NT2/D1 (cell line): ENCODE results near the gene TGM2.

ENCODE experiments used
- SUZ12 ChIP-seq: IDR thresholded peaks from 2 replicates; pipeline ENCODE4 v1.6.1; 2011; ENCODE audit not compliant: insufficient read length, insufficient read depth; ENCODE audit errors: extremely low read depth
- YY1 ChIP-seq: IDR thresholded peaks from 2 replicates; pipeline ENCODE4 v1.6.1; 2011; ENCODE audit not compliant: insufficient read length, insufficient read depth
- ZNF274 ChIP-seq: IDR thresholded peaks from 2 replicates; pipeline ENCODE4 v1.6.1; 2011; ENCODE audit warnings: mild to moderate bottlenecking, low read depth, low read length

- TF ChIP-seq SUZ12 (no peak), ZNF274 (no peak), YY1 (no peak)
These were observed 14.8 kb upstream of the TGM2 start for GRCh38 chr20:38179846-38180245.
